KMS-11 (cell line): ENCODE data around the gene AKAP8L.

Source experiments
- H2AFZ ChIP-seq: fragments of 200-600 bp; sonication (generic); 2 replicates; pipeline ENCODE4 v1.6.1; 2016; ENCODE audit warnings: antibody characterized with exemption, mixed run types, low read depth
- H3K27ac ChIP-seq: fragments of 200-600 bp; sonication (generic); 2 replicates; pipeline ENCODE4 v1.6.1; 2016; ENCODE audit warnings: mild to moderate bottlenecking, mixed run types
- H3K27me3 ChIP-seq: fragments of 200-600 bp; sonication (generic); 2 replicates; pipeline ENCODE4 v1.6.1; 2017; ENCODE audit warnings: mild to moderate bottlenecking, low read depth, mixed run types, moderate library complexity; ENCODE audit not compliant: insufficient read depth
- H3K36me3 ChIP-seq: fragments of 200-600 bp; sonication (generic); 2 replicates; pipeline ENCODE4 v1.6.1; 2017; ENCODE audit warnings: mild to moderate bottlenecking, mixed run types; ENCODE audit not compliant: insufficient read depth
- H3K4me1 ChIP-seq: fragments of 200-600 bp; sonication (generic); 2 replicates; pipeline ENCODE4 v1.6.1; 2016; ENCODE audit warnings: mild to moderate bottlenecking, low read depth, mixed run types; ENCODE audit not compliant: poor library complexity, severe bottlenecking
- H3K4me2 ChIP-seq: fragments of 200-600 bp; sonication (generic); 2 replicates; pipeline ENCODE4 v1.7.0; 2016; ENCODE audit warnings: mild to moderate bottlenecking, mixed run types
- H3K4me3 ChIP-seq: fragments of 200-600 bp; sonication (generic); IDR thresholded peaks from 2 replicates; pipeline ENCODE4 v1.6.1; 2017; ENCODE audit warnings: low read depth, low read length, mixed read lengths; ENCODE audit not compliant: insufficient read depth
- H3K79me2 ChIP-seq: fragments of 200-600 bp; sonication (generic); 2 replicates; pipeline ENCODE4 v1.6.1; 2016; ENCODE audit warnings: low read depth, mixed run types; ENCODE audit not compliant: insufficient read depth
- H3K9ac ChIP-seq: fragments of 200-600 bp; sonication (generic); 2 replicates; pipeline ENCODE4 v1.6.1; 2016; ENCODE audit warnings: mild to moderate bottlenecking, mixed run types
- H4K20me1 ChIP-seq: fragments of 200-600 bp; sonication (generic); 2 replicates; pipeline ENCODE4 v1.6.1; 2016; ENCODE audit warnings: mild to moderate bottlenecking, mixed run types; ENCODE audit not compliant: insufficient read depth
- TF ChIP-seq, protein P1 (sequence below): fragments of 200-600 bp; sonication (generic); conservative IDR thresholded peaks from 2 replicates; pipeline ENCODE4 v1.6.1; 2017; ENCODE audit warnings: low read depth, mild to moderate bottlenecking, antibody characterized with exemption, low read length, moderate library complexity, mixed read lengths

AKAP8L gene

DNA sequence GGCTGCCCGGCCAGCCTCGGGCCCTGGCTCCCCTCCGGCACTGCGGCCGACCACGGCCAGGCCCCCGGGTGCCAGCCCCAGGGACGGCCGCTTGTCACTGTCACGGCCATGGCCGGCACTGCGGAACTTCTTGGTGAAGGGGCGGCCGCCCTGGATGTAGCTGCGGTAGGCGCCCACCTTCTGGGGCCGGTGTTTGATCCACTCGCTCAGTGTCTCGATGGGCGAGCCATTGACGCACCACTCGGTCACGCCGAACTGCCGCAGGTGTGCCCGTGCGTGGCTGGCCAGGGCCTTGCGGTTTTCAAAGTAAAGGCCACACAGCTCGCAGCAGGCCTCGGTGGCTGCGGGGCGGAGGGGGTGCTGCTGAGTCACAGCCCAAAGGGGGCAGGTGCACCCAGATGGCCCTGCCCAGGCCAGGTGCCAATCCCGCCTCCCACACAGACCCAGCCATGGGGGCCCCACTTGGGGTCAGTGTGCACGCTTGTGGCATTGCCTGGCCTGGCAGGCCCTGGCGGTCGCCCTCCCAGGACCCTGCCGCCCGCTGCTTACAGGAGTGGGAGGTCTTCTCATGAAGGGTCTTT, 6.0 kb upstream of the AKAP8L start:
- Histone ChIP-seq H3K9ac (no peak overlapping the region), H2AFZ (no peak overlapping the region), H3K36me3 (no peaks in the 10 kb centered on the region; the same call in 1 of the 2 replicates), H3K4me2 (no peak overlapping the region), H3K4me3 (no peak overlapping the region), H3K79me2 (peaks cover 14% of the 10 kb centered on the region), H3K4me1 (no peaks in the 10 kb centered on the region), H3K27ac (no peak overlapping the region), H3K27me3 (no peaks in the 10 kb centered on the region), H4K20me1 (no peaks in the 10 kb centered on the region)
- TF ChIP-seq, protein P1, sequence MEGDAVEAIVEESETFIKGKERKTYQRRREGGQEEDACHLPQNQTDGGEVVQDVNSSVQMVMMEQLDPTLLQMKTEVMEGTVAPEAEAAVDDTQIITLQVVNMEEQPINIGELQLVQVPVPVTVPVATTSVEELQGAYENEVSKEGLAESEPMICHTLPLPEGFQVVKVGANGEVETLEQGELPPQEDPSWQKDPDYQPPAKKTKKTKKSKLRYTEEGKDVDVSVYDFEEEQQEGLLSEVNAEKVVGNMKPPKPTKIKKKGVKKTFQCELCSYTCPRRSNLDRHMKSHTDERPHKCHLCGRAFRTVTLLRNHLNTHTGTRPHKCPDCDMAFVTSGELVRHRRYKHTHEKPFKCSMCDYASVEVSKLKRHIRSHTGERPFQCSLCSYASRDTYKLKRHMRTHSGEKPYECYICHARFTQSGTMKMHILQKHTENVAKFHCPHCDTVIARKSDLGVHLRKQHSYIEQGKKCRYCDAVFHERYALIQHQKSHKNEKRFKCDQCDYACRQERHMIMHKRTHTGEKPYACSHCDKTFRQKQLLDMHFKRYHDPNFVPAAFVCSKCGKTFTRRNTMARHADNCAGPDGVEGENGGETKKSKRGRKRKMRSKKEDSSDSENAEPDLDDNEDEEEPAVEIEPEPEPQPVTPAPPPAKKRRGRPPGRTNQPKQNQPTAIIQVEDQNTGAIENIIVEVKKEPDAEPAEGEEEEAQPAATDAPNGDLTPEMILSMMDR, result no peak

DNA sequence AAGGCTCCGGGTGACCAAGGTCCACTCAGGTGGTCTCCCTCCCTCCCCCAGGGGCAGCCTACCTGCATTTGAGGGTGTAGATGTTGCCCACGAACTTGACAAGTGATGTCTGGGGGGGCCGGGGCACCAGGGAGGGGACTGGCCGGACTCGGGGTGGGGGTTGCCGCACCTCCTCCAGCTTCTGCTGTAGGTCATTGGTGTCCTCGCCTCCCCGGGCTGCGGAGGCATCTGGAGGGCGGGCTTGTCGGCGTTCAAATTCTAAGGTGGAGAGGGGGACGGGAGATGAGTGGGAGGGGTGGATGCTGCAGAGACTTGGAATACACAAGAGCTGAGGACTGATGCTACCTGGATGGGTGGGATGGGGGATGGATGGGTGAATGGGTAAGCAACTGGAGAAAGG, 5.3 kb upstream of the AKAP8L start:
- H3K36me3 ChIP-seq, result no peaks in the 10 kb centered on the region; the same call in 1 of the 2 replicates

DNA sequence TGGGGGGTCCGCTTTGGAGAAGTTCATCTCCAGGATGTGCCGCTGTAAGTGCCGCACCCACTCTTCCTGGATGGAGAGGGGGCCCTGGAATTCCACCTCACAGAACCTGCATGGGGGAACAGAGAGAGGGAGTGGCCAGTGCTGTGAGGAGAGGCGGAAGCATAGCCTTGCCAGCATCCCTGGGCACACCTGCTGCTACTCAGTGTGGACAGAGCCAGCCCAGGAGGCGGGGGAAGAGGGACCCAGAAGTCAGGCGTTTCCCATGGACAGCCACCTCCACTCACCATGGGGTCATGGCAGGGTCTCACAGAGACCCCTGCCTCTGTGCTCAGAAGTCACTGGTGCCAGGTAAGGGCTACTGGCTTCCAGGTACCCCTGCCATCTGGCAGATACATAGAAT, 4.3 kb upstream of the AKAP8L start:
- H4K20me1 ChIP-seq, result no peaks in the 10 kb centered on the region
- no peaks in the 10 kb centered on the region for H3K27me3 ChIP-seq
- no peak overlapping the region for H3K27ac ChIP-seq
- H3K36me3 ChIP-seq, result no peaks in the 10 kb centered on the region; the same call in 1 of the 2 replicates
- H3K4me3 ChIP-seq, result no peak overlapping the region
- H2AFZ ChIP-seq, result no peak overlapping the region
- H3K4me2 ChIP-seq, result no peak overlapping the region
- peaks cover 5% of the 10 kb centered on the region for H3K4me1 ChIP-seq
- TF ChIP-seq, protein P1, result no peak
- H3K79me2 ChIP-seq, result peaks cover 6% of the 10 kb centered on the region
- no peak overlapping the region for H3K9ac ChIP-seq

More for the DNA sequence above, 5.3 kb upstream of the AKAP8L start:
- H3K4me2 ChIP-seq, result no peak overlapping the region
- H3K4me3 ChIP-seq, result no peak overlapping the region
- peaks cover 5% of the 10 kb centered on the region for H3K4me1 ChIP-seq
- TF ChIP-seq, protein P1, result no peak
- H3K79me2 ChIP-seq, result peaks cover 7% of the 10 kb centered on the region; the same call in 1 of the 2 replicates
- no peak overlapping the region for H3K27ac ChIP-seq
- no peak overlapping the region for H3K9ac ChIP-seq
- no peaks in the 10 kb centered on the region for H4K20me1 ChIP-seq
- no peaks in the 10 kb centered on the region for H3K27me3 ChIP-seq
- H2AFZ ChIP-seq, result no peak overlapping the region

DNA sequence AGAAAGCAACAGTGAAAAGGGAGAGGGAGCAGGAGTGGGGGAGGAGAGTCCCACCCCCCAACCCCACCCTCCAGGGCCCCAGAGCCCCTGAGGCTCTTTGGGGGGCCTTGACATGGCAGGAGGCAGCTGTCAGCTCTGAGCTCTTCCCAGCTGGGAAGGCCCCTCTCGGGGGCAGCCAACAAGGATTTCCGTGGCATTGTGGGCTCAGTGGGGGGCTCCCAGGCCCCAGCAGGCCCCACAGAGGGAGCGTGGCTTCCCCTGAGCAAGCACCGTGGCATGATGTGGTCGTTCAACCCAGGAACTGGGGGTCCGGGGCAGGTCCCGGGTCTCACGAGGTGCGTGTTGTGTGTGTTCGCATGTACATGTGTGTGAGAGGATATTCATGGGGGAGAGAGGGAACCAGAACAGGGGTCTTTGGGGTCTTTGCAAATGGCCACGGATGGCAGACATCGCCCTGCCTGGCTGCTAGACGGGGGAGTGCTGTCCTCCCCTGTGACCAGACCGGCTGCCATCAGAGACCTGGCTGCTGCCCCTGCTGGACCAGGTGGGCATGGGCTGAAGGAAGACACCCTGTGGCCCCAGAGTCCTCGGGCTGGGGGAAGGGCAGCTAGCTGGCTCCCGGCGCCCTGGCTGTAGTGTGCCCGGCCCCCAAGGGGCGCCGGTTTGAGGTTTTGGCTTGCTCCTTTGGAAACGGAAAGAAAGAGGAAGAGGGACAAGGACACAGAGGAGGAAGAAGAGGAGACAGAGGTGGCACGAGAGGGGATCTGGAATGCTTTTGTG, 3.7 kb upstream of the AKAP8L start:
- no peaks in the 10 kb centered on the region; the same call in 1 of the 2 replicates for H3K36me3 ChIP-seq
- TF ChIP-seq, protein P1, result no peak
- no peaks in the 10 kb centered on the region for H4K20me1 ChIP-seq
- no peak overlapping the region for H2AFZ ChIP-seq
- H3K4me1 ChIP-seq, result peaks cover 8% of the 10 kb centered on the region
- H3K4me2 ChIP-seq, result no peak overlapping the region
- peaks cover 12% of the 10 kb centered on the region for H3K79me2 ChIP-seq
- no peaks in the 10 kb centered on the region for H3K27me3 ChIP-seq
- no peak overlapping the region for H3K4me3 ChIP-seq
- H3K9ac ChIP-seq, result no peak overlapping the region
- H3K27ac ChIP-seq, result no peak overlapping the region
